Stimulated activated CD8-positive, alpha-beta memory T cell treated with anti-CD3 and anti-CD28 coated beads, Interleukin-12 subunit alpha, Interleukin-12 subunit beta, amount 100 ng/mL, for 4 hours (primary cell): ENCODE data around the gene SMAD4.
"Not testable (repeated sequence)": the region's sequence is repeated elsewhere in the genome, so short reads cannot be mapped to it uniquely, and the experiment has no call there.

Experiments used
- DNase-seq: peaks from one replicate; pipeline ENCODE4 v3.0.0-alpha.2; 2020; ENCODE audit warnings: low read depth

Gene SMAD4

GRCh38 chr18:51029694-51030536 is at the start of gene SMAD4:
SMAD4 (plus strand) TSS chr18:51030213; CDS start chr18:51047047, 16,834 bp downstream.
- peak; percentile 98 for DNase-seq

GRCh38 chr18:50981381-50981780 is 48.6 kb upstream of the SMAD4 start:
- no peak for DNase-seq

GRCh38 chr18:50982086-50982801 is 47.8 kb upstream of the SMAD4 start:
- DNase-seq: no peak

- DNase-seq: no peak
Observed at GRCh38 chr18:50982802-50983179, 47.2 kb upstream of the SMAD4 start.

- no peak for DNase-seq
Observed at GRCh38 chr18:50986360-50987087, 43.5 kb upstream of the SMAD4 start.

GRCh38 chr18:50987261-50987660 is 42.8 kb upstream of the SMAD4 start:
- DNase-seq: no peak

GRCh38 chr18:50989711-50990110 is 40.3 kb upstream of the SMAD4 start:
- no peak for DNase-seq

- no peak for DNase-seq
Observed at GRCh38 chr18:50992351-50992762, 37.7 kb upstream of the SMAD4 start.

GRCh38 chr18:50994031-50994430 is 36.0 kb upstream of the SMAD4 start:
- DNase-seq: no peak

- DNase-seq: not testable (repeated sequence)
Observed at GRCh38 chr18:51003174-51003573, 26.8 kb upstream of the SMAD4 start.

GRCh38 chr18:51006061-51006818 is 23.8 kb upstream of the SMAD4 start:
- DNase-seq: no peak

GRCh38 chr18:51006948-51007789 is 22.8 kb upstream of the SMAD4 start:
- DNase-seq: no peak

- DNase-seq: no peak
Observed at GRCh38 chr18:51007790-51008139, 22.2 kb upstream of the SMAD4 start.

GRCh38 chr18:51009072-51009471 is 20.9 kb upstream of the SMAD4 start:
- DNase-seq: no peak

GRCh38 chr18:51010218-51010617 is 19.8 kb upstream of the SMAD4 start:
- DNase-seq: no peak

GRCh38 chr18:51011709-51012108 is 18.3 kb upstream of the SMAD4 start:
- DNase-seq: no peak

GRCh38 chr18:51012441-51012840 is 17.6 kb upstream of the SMAD4 start:
- no peak for DNase-seq

- no peak for DNase-seq
Observed at GRCh38 chr18:51013259-51013658, 16.8 kb upstream of the SMAD4 start.

GRCh38 chr18:51017140-51017879 is 12.7 kb upstream of the SMAD4 start:
- DNase-seq: no peak

- DNase-seq: no peak
Observed at GRCh38 chr18:51020536-51020935, 9.5 kb upstream of the SMAD4 start.
